ENCODE measurements around the gene GRAMD4. TPM values are rescaled to one million over a fixed set of nuclear protein-coding genes. Genes with fewer than 3 reads are reported as not detected.

GRAMD4 gene
- total and polyA plus RNA-seq, 10 of the 15 experiments (the other 5 are each of a cell fraction or from before 2014, with no cell fraction given), result 0.21 to 45.5 (median 10.6) TPM

DNA sequence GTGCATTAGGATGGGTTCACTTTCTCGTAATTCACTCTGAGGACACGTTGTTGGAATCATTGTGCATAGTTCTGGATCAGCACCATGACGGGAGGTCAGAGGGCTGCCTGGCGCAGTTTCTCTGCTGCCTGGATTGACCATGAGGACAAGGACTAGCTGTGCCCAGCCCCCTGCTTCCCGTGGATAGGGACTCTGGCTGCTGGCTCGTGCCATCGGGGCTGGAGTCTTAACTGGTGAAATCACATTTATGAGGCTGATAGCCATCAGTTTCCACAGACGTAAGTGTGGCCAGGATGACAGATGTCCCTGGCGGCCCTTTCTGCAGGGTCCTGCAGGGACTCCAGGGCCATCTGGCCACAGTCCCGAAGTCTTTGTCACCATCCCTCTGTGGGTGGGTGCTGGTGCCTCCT is 24.1 kb upstream of the GRAMD4 start (continued):
- TF ChIP-seq, protein P1, sequence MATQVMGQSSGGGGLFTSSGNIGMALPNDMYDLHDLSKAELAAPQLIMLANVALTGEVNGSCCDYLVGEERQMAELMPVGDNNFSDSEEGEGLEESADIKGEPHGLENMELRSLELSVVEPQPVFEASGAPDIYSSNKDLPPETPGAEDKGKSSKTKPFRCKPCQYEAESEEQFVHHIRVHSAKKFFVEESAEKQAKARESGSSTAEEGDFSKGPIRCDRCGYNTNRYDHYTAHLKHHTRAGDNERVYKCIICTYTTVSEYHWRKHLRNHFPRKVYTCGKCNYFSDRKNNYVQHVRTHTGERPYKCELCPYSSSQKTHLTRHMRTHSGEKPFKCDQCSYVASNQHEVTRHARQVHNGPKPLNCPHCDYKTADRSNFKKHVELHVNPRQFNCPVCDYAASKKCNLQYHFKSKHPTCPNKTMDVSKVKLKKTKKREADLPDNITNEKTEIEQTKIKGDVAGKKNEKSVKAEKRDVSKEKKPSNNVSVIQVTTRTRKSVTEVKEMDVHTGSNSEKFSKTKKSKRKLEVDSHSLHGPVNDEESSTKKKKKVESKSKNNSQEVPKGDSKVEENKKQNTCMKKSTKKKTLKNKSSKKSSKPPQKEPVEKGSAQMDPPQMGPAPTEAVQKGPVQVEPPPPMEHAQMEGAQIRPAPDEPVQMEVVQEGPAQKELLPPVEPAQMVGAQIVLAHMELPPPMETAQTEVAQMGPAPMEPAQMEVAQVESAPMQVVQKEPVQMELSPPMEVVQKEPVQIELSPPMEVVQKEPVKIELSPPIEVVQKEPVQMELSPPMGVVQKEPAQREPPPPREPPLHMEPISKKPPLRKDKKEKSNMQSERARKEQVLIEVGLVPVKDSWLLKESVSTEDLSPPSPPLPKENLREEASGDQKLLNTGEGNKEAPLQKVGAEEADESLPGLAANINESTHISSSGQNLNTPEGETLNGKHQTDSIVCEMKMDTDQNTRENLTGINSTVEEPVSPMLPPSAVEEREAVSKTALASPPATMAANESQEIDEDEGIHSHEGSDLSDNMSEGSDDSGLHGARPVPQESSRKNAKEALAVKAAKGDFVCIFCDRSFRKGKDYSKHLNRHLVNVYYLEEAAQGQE (IDR thresholded peaks at IDR 0.05; ENCODE audit: low read depth, low read length), result no peak
- TF ChIP-seq, protein P2, sequence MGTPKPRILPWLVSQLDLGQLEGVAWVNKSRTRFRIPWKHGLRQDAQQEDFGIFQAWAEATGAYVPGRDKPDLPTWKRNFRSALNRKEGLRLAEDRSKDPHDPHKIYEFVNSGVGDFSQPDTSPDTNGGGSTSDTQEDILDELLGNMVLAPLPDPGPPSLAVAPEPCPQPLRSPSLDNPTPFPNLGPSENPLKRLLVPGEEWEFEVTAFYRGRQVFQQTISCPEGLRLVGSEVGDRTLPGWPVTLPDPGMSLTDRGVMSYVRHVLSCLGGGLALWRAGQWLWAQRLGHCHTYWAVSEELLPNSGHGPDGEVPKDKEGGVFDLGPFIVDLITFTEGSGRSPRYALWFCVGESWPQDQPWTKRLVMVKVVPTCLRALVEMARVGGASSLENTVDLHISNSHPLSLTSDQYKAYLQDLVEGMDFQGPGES (IDR thresholded peaks at IDR 0.05), result no peak
- TF ChIP-seq, protein P3, sequence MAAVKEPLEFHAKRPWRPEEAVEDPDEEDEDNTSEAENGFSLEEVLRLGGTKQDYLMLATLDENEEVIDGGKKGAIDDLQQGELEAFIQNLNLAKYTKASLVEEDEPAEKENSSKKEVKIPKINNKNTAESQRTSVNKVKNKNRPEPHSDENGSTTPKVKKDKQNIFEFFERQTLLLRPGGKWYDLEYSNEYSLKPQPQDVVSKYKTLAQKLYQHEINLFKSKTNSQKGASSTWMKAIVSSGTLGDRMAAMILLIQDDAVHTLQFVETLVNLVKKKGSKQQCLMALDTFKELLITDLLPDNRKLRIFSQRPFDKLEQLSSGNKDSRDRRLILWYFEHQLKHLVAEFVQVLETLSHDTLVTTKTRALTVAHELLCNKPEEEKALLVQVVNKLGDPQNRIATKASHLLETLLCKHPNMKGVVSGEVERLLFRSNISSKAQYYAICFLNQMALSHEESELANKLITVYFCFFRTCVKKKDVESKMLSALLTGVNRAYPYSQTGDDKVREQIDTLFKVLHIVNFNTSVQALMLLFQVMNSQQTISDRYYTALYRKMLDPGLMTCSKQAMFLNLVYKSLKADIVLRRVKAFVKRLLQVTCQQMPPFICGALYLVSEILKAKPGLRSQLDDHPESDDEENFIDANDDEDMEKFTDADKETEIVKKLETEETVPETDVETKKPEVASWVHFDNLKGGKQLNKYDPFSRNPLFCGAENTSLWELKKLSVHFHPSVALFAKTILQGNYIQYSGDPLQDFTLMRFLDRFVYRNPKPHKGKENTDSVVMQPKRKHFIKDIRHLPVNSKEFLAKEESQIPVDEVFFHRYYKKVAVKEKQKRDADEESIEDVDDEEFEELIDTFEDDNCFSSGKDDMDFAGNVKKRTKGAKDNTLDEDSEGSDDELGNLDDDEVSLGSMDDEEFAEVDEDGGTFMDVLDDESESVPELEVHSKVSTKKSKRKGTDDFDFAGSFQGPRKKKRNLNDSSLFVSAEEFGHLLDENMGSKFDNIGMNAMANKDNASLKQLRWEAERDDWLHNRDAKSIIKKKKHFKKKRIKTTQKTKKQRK (IDR thresholded peaks at IDR 0.05; ENCODE audit: low read depth, low read length), result no peak
- no peak for TF ChIP-seq EZH2 (IDR thresholded peaks at IDR 0.05; ENCODE audit: borderline replicate concordance, control insufficient read depth, low read depth, low read length)
